Measurements from ENCODE around the gene SANBR.

The SANBR gene

GRCh38 chr2:61089797-61090196 lies 24.1 kb downstream of the SANBR start:
- no peak overlapping the region for H3K4me3 ChIP-seq (ENCODE audit: low read depth, low read length)

GRCh38 chr2:61090386-61090921 lies 24.8 kb downstream of the SANBR start:
- H3K4me3 ChIP-seq (ENCODE audit: low read depth, low read length), result no peak overlapping the region

GRCh38 chr2:61091485-61091884 lies 25.8 kb downstream of the SANBR start:
- H3K4me3 ChIP-seq (ENCODE audit: low read depth, low read length), result no peak overlapping the region

DNA sequence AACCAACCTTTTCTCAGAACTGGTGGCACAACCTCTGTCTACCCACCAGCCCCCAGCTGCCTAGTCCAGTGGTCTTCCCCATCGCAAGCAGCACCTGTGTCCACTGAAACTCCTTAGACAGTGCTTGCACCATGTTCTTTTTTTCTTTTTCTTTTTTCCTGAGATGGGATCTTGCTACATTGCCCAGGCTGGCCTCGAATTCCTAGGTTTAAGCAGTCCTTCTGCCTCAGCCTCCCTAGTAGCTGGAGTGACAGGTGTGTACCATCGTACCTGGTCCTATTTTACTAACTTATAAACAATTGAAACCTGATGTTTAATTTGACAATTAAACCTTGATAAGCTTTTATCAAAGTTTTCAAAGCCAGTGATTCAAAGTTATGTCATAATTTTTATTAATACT lies 30.8 kb downstream of the SANBR start:
- no peak overlapping the region for H3K4me3 ChIP-seq (ENCODE audit: low read depth, low read length)

- no peak overlapping the region for H3K4me3 ChIP-seq (ENCODE audit: low read depth, low read length)
Observed at GRCh38 chr2:61100801-61101200, 35.1 kb downstream of the SANBR start.

- no peak overlapping the region for H3K4me3 ChIP-seq (ENCODE audit: low read depth, low read length)
Observed at GRCh38 chr2:61109291-61109690, 43.6 kb downstream of the SANBR start.

DNA sequence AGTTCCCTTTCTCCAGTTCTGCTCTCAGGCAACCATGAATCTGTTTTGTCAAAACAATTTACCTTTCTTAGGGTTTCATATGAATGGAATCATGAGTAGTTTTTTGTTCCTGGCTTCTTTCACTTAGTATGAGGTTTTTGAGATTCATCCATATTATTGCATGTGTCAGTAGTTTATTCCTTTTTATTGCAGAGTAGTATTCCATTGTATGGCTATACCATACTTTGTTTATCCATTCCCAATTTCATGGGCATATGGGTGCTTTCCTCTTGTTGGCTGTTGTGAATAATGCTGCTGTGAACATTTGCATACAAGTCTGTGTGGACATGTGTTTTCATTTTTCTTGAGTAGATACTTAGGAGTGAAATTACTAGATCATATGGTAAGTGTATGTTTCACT lies 46.0 kb downstream of the SANBR start:
- H3K4me3 ChIP-seq (ENCODE audit: low read depth, low read length), result no peak overlapping the region

GRCh38 chr2:61114147-61114546 lies 48.5 kb downstream of the SANBR start:
- H3K4me3 ChIP-seq (ENCODE audit: low read depth, low read length), result no peak overlapping the region
